D341Med (cell line): ENCODE data around the gene NEURL1.
"Not testable (repeated sequence)": the region's sequence is repeated elsewhere in the genome, so short reads cannot be mapped to it uniquely, and the experiment has no call there.

Experiments used
- DNase-seq: peaks from one replicate; pipeline ENCODE4 v3.0.0; 2012; ENCODE audit warnings: low spot score

NEURL1 gene

DNA sequence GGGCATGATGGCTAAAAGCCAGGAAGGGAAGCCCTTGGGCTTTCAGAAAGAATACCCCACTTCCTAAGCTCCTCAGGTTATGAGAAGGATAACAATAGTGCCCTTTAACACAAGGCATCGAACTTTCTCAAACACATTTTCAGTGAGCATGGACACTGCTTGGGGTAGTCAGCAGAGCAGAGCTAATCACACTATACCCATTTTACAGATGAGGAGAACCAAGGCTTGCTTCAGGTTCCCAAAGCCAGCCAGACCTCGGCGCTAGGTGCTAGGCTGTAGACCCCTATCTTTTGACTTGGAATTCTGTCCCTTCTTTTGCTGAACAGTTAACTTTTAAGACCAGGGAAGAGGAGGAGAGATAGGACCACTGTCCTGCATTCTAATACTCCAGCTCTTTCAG is 1.8 kb downstream of the NEURL1 start:
- no peak for DNase-seq

GRCh38 chr10:103497161-103497915 is 3.8 kb downstream of the NEURL1 start:
- DNase-seq: no peak

DNA sequence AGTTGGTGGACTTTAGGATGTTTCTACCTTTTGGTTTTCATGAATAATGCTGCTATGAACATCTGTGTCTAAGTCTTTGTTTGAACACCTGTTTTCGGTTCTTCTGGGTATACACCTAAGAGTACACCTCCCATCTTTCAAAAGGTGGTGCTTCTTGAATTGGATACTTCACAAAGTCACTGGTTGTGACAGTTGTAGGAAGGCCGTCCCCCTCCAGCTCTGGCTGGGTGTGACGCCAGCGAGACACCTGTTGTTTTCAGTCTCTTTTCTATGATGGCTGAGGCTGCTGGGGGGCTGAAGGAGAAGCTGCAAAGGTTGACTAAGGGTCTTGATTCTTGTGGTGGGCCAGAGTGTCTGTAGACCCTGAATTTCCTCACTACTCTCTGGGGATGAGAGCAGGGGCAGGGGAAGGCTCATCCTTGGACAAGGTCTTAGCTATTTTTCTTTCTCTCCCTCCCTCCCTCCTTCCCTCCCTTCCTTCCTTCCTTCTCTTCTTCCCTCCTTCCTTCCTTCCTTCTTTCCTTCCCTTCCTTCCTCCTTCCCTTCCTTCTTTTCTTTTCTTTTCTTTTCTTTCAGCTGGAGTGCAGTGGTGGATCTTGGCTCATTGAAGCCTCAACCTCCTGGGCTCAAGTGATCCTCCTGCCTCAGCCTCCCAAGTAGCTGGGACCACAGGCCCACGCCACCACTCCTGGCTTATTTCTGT is 5.6 kb downstream of the NEURL1 start:
- DNase-seq: no peak

- no peak for DNase-seq
Measured at GRCh38 chr10:103499881-103500280, 6.4 kb downstream of the NEURL1 start.

GRCh38 chr10:103500481-103500880 is 7.0 kb downstream of the NEURL1 start:
- DNase-seq: no peak

DNA sequence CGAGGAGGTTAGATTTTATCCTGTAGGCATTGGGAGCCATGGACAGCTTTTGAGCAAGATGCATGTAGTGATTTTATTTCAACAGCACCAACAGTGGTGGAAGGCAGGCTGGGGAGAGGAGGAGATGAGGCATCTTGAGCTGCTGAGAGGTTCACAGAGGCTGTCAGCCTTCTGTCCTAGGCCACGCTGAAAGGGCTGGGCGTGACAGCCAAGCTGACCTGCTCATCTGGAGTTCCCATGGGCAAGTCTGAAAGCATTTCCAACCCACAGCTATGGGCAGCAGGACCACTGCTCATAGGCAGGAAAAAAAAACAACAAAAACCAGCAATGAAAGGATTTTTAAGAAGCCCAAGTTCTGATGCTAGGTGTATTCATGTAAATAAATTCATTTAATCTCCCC is 7.7 kb downstream of the NEURL1 start:
- DNase-seq: no peak

DNA sequence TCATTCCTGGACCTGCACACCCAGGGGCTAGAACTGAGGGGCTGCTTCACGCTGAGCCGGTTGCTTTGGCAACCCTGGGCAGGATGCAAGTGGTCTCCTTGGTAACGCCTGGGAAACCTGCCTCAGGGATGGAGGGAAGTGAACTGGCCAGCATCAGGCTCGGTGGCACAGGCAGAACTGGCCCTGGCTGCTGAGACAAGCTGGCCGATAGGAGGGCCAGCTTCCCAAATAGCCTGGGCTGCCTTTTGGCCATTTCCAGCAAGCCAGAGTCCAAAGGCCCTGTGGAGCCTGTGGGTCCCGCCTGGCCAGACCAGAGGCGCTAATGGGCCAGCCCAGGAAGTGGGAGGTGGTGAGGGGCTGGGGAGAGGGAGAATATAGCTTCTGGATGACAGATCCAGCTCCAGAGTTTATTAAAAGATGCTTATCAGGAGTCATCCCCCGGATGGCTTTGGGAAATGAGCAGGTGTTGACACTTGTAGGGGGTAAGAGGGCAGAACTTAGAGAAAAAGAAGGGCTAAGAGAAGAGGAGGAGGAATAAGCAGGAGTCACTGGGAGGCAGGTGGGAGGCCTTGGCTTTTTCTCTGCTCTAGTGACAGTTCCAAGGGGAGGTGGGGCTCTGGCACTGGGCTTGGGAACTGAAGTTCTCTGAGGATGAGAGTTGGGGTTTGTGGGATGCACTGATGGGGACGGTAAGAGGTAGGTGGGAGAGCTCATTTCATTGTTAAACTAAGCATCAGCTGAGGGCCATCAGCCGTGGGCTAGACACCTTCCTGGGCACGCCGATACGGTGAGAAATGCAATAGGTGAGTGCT is 9.6 kb downstream of the NEURL1 start:
- no peak for DNase-seq

GRCh38 chr10:103503777-103504176 is 10.3 kb downstream of the NEURL1 start:
- not testable (repeated sequence) for DNase-seq

DNA sequence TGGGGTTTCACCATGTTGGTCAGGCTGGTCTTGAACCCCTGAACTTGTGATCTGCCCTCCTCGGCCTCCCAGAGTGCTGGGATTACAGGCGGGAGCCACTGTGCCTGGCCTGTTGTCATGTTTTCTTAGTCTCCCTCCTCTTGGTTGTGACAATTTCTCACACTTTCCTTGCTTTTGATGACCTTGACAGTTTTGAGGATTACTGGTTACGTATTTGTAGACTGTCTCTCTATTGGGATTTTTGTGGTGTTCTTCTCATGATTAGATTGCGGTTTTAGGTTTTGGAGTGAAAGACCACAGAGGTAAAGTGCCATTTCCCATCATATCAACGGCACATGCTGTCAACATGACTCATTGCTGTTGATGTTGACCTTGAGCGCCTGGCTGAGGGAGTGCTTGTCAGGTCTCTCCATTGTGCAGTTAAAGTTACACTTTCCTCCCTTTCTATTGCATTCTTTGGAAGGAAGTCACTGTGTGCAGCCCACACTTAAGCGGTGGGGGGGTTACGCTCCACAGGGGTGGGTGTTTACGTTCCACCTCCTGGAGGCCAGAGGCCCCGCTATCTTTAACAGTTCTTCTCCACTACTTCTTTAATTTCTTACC is 10.8 kb downstream of the NEURL1 start:
- DNase-seq: no peak

- no peak for DNase-seq
Measured at GRCh38 chr10:103506061-103506460, 12.6 kb downstream of the NEURL1 start.

- no peak for DNase-seq
Measured at GRCh38 chr10:103507235-103508191, 14.0 kb downstream of the NEURL1 start.

DNA sequence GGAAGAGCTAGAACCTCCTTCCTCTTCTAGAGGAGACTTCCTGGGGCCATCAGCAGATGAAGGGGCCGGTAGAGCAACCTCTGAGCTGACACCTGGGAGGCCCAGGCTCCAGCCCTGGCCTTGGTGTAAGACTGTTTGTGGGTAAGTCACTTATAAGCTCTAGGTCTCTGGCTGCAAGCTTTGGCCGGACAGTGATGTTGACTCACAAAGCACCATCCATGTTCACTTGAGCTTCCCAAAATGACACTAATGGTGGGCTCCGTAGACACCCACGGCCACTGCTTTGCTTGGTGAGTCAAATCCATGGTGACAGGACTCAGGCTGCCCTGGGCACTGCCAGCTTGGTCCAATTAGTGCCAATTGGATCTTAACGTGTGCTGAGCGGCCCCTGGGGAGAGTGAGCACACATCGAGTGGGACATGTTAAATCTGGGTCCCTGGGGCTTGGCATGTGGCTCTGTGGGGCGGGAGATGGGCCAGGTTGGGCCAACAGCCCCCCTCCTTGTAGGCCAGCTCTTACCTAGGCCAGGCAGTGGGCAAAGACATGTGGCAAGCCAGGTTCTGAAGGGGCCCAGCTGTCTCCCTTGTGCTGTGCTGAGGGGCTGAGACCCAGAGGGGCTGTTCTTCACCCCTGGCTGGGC is 16.7 kb downstream of the NEURL1 start:
- no peak for DNase-seq

DNA sequence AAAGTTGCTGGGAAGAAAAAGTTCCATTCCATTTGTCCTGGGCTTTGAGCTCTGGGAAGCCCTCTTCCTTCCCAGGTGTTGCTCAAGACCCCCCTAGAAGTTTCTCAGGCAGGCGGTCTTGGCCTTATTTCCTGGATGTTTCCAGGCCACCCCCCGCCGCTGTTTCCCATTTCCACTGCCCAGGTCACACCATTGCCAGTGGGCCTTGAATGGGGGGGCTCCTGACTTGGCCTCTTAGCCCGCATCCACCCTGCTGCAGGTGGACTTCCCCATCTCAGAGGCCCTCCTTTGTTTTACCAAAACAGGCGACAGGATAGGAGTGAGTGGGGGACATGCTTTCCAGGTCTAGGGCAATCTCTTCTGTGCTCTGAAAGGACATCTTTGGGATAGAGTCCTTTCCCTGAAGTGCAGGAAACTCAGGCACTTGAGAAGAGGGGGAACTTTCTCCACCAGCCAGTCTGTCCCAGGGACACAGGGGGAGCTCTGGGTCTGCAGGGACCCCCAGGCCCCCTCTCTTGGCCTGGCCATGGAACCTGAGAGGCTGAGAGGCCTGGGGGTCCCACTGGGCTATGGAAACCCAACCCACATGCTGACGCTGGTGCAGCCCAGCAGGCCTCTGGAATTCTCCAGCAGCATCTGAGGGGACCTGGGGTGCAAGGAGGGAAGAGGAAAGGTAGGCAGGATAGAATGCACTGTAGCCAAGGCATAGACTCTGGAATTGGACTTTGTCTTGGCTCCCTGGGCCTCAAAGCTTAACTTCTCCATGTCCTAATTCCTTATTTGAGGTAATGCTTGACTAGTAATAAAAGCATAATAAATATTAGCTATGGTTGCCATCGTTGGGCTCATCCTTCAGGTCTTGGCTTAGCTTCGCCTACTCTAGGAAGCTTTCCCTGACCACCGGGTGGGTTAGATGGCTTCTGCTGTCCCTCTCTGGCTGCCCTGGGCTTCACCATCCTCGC is 17.6 kb downstream of the NEURL1 start:
- DNase-seq: no peak

- DNase-seq: no peak
Measured at GRCh38 chr10:103512166-103512565, 18.7 kb downstream of the NEURL1 start.

DNA sequence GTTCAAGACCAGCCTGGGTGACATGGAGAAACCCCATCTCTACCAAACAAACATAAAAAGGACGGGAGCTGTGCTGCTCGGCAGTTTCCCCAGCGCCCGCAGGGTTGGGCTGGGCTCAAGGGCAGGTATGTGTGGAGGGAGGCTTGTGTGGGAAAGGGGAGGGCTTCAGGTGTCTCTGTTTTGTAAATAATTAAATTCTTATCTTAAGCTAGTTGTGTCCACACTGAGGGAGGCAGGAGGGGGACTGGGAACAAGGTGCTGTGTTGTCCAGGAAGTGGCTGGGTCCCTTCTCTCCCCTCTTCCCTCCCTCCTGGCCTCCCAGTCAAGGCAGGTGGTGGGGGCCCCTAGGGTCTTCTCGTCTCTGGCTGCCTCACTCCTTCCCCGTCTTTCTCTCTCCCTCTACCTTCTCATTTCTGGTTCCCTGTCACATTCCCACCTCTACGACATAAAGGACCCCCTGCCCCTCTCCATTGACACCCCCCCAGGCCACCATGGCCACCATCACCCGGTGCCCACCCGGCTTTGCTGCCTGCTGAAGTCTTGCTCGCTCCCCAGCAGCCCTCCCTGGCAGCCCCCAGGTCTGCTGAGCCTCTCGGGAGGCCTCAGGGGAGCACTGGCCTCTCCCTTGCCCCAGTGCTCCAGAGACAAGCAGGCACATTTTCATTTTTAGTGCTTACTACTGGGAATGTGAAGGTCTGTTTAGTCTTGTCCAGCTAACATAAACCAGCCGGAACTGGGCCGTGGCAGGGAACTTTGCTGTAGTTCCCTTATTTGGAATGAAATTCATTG is 19.3 kb downstream of the NEURL1 start:
- DNase-seq: no peak

GRCh38 chr10:103513380-103514060 is 20.0 kb downstream of the NEURL1 start:
- DNase-seq: no peak

DNA sequence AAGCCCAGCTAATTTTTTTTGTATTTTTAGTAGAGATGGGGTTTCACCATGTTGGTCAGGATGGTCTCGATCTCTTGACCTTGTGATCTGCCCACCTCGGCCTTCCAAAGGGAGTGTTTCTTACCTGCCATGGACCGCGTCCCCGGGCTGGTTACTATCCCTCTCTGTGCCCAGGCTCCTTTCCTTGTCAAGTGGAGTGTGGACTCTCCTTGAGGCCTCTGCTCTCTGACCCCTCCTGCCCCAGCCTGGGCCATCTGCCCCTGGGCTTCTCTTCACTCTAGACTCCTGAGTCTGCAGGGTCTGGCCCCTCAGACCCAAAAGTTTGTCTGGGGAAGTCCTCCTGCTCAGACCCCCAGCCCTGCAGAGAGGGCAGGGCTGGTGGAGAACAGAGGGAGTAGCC is 20.7 kb downstream of the NEURL1 start:
- DNase-seq: no peak
